ENCODE data around the gene LENG1.
"Not testable (repeated sequence)": the region's sequence is repeated elsewhere in the genome, so short reads cannot be mapped to it uniquely, and the experiment has no call there.

LENG1 gene

DNA sequence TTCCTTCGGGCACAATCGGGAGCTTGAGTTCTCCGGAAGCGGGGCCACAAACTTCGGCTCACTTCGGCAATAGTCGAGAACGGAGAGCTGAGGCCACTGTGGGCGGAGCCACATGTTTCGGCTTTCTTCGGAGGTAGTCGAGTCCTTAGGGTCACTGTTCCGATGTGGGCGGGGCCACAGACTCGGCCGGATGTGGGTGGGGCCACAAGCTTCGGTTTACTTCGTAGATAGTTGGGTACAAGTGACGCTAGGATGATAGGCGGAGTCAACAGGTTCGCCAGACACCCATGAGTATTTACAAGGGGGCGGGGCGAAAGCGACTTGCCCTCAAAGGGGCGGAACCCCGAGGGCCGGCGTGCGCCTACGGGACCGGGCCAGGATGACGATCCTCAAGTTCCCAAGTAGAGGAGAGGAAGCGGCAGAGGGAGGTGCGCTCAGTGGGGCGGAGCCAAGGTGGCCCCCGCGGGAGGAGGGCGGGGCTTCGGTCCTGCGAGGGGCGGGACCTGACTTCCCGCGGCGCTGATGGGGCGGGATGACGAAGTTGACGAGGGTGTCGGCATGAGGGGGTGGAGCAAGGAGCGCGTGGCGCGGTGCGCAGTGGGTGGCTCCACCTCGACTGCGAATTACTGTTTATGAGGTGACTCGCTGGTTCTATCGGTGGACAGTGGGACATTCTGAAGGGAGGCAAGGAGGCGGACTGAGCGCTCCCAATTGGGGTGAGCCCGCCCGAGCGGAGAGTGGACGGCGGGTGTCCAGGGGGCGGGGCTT is 30.4 kb upstream of the LENG1 start:
- DNase-seq (ENCODE audit: low read depth) = peak; percentile 100

DNA sequence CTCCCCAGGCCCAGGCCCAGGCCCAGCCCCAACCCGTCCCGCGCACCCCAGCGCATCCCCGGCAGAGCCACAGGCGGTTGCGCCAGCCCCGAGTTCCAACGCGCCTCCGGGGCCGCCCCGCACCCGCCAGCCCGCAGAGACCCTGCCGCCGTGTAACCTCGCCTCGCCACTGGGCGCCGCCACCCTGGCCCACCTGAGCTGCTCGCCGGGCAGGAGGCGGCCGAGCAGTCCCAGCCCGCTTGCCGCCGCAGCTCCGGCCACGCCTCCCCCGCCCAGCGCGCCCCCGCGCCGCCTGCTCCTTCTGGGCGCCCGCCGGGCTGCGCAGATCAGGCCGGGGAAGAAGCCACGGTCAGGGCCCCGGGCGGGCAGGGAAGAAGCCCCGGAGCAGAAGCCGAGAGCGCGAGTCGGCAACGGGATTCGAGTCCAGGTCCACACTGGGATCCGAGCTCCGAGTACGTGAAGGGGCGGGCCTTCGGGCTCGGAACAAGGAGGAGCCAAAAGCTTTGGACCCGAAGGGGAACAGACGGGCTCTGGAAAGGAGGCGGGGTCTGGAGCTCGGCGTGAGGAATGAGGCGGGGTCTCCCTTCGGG is 29.7 kb upstream of the LENG1 start, which contains the start of gene MBOAT7:
MBOAT7 (minus strand) TSS at position 436 of the 590 bp plus-strand sequence. CDS start 1,072 bp downstream, outside the sequence.
- DNase-seq (ENCODE audit: low read depth) = peak; percentile 32

DNA sequence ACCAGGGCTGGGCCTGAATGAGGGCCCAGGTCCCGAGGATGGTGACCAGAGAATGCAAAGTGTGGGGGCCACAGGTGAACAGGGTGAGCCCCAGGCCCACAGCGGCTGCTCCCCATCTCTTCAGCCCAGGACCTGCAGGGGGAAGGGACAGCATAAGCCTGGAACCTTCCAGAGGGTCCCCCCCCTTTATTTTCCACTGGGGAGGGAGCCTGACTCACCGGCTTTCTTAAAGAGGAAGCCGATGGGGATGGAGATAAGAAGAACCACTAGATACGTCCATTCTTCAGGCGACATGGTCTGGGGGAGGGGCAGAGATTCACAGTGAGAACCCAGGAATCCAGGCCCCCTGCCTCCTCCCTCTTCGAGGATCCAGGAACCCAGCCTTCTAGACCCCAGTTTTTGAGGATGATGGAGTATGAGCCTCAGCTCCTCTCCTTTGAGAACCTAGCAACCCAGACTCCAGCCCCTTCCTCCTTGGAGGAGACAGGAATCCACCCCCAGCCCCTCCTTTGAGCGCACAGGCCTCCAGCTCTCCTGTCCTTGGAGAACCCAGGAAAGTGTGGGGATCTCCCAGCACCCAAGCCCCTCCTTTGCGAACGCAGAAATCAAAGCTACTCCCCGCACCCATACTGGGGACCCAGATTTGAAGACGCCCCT is 28.8 kb upstream of the LENG1 start:
- DNase-seq (ENCODE audit: low read depth) = peak; percentile 44

DNA sequence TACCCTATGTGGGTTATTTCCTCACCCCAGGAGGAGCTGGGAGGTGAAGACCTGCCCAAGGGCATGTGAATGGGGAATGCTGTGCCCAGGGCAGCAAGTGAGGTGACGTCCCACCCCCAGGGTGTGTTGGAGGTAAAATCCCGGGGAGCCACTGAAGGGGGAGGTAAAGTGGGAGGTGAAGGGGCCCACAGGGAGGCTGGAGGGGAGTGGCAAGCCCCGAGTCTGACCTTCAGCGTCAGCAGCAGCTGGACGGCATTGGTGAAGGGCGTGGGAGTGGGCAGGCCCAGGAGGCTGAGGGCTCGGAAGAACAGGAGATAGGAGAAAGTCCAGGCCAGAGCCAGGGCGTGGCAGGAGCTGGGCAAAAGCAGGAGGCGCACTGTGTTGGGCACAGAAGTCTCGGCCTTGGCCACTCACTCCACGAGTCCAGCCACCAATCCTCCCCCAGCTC is 27.4 kb upstream of the LENG1 start:
- DNase-seq (ENCODE audit: low read depth) = no peak

DNA sequence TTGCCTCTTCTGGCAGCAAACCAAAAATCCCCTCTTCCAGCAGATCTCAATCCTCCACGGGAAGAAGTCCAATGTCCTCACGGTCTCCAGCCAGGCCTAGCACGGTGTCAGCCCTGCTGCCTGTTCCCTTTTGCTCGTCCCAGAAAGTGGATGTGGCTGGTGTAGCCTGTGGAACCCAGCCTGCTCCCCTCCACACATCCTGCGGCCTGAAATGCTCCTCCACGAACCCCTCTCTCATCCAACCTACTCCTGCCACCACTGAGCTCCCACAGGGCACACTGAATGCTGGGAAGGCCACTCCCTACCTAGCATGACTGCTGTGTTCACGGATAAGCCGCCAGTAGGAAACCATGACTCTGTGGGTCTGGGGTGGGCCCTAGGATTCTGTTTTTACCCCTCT is 26.8 kb upstream of the LENG1 start:
- no peak for DNase-seq (ENCODE audit: low read depth)

DNA sequence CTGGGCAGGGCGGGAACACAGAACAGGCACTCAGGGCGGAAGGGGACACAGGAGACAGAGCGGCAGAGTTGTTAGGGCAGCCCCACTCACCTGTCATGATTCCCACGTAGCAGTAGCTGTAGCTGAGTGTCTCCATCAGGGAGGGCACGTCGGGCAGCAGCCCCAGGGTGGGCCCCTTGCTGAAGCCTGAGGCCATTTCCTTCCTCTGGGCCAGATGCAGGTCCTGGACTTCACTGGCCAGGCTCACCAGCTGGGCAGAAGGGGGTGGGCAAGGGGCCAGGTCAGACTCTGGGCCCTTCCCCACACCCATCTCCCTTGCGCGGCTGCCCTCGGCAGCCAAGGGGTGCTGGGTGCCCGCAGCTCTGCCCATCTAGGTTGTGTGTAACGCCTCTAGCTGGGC is 23.9 kb upstream of the LENG1 start:
- DNase-seq (ENCODE audit: low read depth) = no peak

DNA sequence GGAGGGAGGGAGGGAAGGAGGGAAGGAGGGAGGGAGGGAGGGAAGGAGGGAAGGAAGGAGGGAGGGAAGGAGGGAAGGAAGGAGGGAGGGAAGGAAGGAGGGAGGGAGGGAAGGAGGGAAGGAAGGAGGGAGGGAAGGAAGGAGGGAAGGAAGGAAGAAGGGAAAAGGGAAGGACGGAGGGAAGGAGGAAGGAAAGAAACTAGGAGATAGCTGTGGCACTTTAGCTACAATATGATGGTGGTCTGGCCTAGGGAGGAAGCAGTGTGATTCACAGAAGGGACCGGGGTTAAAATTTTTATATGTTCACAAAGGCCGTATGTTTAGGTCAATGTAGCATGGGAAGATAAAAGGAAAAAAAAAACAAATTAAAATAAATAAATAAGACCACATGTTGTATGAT is 22.4 kb upstream of the LENG1 start:
- DNase-seq (ENCODE audit: low read depth) = not testable (repeated sequence)

DNA sequence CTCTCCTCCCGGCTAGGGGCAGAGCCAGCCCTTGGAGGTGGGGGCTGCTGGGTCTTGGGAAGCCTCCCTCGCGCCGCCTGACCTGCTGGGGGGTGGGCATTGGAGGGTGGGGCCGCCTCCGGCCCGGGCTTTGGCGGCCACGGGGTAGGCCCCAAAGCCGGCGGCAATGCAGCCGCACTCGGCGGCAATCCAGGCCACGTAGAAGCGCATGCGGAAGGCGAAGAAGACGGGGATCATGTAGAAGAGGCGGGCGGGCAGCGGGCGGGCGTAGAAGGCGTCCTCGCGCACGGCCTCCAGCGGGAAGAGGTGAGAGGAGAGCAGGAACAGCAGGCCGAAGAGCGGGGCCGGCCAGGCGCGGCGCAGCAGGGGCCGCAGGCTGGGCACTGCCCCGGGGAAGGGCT is 21.2 kb upstream of the LENG1 start:
- DNase-seq (ENCODE audit: low read depth) = no peak

DNA sequence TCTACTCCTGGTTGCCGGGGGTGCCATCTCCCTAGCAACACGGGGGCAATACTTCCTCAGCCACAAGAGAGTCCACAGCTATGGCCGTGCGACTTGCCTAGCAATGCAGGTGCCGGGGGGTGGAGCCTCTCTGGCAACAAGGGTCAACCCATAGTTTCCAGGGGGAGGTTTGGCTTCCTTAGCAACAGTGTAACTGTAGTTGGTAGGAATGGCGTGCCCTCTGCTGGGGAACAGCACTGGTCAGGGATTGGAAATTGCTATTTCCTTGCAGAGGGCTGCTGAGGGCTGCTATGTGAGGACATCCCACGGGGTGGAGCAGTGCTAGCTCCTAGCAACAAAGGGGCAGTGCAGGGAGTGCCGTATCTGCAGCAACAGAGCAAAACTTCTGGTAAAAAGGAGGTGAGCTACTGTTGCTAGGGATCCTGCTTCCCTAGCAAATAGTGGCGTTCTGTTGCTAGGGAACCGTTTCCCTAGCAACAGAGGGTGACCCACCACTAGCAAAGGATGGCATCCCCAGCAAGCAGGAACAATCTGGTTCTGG is 20.5 kb upstream of the LENG1 start:
- DNase-seq (ENCODE audit: low read depth) = no peak

DNA sequence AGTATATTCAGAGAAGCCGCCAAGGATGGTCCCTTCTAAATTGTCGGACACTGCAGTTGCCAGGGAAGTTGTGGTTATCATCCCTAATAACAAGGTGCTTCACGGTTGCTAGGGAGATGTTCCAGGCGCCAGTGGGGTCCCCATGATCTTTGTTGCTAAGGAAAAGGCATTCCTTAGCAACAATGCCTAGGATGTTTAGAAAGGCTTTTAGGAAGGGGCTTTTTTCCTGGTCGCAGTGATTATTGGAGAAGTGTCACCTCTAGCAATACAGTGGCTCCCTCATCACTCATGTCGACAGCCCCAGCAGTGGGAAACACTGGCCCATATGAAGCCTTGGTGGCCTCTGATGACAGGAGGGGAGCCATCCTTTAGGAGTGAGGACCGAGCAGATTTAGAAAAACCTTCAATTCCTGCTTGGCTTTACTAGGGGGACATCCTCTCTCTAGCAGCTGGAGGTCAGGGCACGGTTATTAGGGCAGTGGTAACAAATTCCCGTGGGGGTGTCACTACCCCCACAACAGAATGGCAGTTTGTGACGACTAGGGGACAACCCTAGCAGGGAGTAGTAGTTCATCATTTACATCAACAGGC is 19.8 kb upstream of the LENG1 start:
- DNase-seq (ENCODE audit: low read depth) = no peak

DNA sequence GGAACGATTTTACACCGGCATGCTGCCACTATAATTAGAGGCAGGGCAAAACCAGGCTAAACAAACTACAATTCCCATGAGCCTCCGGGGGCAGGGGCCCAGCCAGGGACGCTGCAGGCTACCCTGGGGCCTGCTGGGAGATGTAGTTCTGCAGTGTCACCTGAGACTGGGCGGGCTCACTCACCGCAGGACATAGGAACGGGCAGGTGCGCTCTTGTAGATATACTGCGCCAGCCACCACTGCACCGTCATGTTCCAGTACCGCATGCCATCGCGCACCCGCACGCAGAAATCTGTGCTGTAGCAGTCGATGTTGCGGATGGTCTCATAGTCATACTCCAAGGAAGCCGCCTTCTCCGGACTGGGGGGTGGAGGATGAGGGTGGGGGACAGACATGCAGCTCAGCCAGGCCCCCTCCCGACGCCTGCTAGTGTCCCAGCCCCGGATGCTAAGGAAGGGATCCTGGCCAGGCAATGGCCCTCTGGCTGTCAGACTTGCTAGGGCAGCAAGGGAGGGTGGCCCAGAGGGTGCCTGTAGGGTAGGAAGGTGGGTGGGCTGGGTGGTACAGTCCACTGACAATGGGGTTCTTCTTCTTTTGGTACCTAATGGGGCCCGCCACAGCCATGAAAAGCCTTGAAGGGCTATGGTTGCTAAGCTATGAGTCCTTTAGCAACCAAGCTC is 19.2 kb upstream of the LENG1 start:
- DNase-seq (ENCODE audit: low read depth) = no peak

DNA sequence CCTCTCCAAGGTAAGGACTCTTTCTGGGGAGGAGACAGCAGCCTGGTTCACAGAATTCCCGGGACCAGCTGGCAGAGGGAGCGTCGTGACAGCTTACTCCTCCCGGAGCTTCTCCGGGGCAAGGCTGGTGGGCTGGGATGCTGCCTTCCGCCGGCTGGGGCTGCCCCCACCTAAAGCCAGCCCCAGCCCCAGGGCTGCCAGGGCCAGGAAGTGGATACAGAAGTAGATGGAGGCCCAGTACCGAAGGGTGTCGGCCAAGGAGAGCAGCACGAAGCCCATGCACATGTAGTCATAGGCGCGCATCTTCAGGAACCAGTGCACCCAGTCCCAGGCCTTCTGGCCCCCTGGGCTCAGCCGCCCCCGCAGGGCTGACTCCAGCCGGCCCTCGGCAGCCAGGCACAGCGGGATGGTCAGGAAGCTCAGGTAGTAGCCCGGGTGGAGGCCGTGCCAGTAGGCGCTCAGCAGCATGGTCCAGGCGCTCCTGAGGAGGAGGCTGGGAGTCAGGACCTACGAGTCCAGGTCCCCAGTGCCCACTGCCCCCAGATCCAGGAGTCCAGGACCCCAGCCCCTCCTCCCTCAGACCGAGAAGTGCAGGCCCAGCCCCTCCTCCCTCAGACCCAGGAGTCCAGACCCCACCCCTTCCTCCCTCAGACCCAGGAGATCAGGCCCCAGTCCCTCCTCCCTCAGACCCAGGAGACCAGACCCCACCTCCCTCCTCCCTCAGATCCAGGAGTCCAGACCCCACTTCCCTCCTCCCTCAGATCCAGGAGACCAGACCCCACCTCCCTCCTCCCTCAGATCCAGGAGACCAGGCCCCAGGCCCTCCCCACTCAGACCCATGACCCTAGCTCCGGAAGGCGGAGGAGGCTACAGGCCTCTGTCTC is 14.7 kb upstream of the LENG1 start:
- no peak for DNase-seq (ENCODE audit: low read depth)

DNA sequence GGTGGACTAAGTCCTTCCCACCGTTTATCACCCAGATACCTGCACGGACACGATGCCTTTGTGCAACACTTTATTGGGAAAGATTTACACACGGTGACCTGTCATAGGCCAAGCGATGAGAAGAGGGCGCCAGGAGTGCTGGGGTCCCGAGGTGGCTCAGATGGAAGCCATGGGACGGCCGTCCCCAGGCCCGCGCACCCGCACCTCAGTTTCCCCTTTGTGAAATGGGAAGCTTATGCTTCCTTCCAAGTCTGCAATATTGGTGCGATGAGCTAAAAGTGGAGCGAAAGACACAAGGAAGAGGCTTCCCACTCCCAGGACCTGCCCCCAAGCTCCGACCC is 13.8 kb upstream of the LENG1 start:
- DNase-seq (ENCODE audit: low read depth) = no peak

DNA sequence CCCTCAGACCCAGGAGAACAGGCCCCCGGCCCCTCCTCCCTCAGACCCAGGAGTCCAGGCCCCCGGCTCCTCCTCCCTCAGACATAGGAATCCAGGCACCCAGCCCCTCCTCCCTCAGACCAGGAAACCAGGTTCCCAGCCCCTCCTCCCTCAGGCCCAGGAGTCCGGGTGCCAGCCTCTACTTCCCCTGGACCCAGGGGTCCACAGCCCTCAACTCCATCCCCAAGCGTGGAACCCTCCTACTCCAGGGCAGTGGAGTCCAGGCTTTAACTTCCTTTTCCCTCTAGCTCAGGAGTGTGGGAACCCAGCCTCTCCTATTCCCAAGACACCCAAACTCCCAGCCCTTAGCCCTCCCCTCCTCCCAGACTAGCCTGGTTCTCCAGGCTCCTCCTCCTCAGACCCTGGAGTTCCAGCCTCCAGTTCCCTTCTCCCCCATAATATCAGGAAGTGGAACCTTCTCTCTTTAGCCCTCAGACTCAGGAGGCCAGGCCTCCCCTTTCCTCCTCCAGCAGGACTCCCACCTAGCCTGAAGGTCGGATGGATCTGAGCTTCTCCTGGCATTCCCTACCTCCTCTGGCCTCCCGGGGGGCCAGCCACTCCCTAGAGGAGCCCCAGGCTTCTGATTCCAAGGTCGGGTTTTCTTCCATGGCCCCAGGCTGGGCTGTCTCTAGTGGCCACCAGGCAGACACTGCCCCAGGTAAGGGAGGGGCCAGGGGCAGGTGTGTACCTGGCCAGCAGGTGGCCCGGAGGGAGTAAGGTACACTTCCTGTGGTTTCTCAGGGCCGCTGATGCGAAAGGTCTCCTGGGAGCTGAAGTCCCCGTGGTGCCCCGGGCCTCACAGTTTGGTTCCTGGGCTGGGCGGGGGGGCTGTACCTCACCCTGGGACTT is 13.2 kb upstream of the LENG1 start, which contains the start of gene TMC4:
TMC4 (minus strand) TSS at position 690 of the 888 bp plus-strand sequence; CDS start at position 647, 43 bp downstream.
- DNase-seq (ENCODE audit: low read depth) = no peak

DNA sequence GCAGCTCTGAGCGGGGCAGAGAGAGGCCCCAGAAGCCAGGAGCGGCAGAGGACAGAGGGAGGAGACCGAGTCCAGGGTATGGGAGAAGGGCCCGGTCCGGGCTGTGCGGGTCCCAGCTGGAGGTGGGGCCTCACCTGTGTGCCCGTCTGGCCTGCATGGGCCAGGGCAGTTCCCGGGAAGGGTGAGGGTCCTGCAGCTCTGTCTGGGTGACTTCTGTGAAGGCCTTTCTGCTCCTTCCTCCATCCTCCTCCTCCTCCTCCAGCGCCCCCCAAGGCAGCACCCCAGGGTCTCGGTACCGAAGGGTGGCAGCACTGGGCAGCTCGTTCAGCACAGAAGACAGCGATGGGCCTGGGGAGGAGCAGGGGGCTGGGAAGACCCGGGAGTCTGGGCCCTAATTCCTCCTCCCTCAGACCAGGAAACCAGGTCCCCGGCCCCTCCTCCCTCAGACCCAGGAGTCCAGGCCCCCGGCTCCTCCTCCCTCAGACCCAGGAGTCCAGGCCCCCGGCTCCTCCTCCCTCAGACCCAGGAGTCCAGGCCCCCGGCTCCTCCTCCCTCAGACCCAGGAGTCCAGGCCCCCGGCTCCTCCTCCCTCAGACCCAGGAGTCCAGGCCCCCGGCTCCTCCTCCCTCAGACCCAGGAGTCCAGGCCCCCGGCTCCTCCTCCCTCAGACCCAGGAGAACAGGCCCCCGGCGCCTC is 12.4 kb upstream of the LENG1 start:
- not testable (repeated sequence) for DNase-seq (ENCODE audit: low read depth)

DNA sequence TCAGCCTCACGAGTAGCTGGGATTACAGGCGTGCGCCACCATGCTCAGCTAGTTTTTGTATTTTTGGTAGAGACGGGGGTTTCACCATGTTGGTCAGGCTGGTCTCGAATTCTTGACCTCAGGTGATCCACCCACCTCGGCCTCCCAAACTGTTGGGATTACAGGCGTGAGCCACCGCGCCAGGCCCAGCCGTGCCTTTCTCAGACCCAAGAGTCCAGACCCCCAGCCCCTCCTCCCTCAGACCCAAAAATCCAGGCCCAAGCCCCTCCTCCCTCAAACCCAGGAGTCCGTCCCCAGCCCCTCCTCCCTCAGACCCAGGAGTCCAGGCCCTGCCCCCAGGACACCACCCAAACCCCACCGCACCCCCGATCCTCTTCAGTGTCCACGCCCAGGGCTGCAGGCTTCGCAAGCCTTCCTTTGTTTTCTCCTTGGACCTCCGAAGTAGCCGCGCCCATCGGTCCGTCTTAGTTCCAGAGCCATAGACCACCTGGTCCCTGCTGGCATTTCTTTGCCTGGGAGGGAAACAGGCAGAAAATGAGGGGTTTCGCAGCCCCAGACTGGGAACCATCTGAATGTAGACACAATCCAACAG is 9.7 kb upstream of the LENG1 start:
- DNase-seq (ENCODE audit: low read depth) = no peak

DNA sequence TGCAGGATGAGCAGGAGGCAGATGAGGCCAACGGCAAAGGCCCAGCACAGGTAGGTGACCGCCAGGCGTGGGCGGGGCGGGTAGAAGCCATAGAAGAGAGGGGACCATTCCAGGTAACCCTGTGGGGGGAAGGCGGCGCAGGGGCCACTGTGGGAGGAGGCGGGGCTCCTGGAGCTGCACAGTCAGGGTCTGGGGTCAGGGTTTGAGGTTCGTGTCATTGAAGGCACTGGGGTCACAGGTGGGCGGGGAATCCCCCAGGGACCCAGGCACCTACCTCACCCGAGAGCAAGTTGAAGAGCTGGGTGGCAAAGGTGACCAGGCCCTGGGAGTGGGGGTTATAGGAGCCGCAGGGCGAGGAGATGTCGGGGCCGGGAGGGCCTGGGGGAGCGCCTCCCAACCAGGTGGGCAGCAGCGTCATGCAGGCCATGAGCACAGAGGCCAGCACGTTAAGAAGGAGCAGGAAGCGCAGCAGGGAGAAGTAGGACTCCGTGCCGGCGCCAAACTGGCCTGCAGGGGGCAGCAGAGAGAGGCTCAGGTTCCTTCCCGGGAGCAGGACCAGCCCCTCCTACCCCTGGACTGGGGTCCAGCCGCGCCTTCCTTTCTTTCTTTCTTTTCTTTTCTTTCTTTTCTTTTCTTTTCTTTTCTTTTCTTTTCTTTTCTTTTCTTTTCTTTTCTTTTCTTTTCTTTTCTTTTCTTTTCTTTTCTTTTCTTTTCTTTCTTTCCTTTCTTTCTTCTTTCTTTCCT is 8.8 kb upstream of the LENG1 start:
- DNase-seq (ENCODE audit: low read depth) = peak; percentile 82

DNA sequence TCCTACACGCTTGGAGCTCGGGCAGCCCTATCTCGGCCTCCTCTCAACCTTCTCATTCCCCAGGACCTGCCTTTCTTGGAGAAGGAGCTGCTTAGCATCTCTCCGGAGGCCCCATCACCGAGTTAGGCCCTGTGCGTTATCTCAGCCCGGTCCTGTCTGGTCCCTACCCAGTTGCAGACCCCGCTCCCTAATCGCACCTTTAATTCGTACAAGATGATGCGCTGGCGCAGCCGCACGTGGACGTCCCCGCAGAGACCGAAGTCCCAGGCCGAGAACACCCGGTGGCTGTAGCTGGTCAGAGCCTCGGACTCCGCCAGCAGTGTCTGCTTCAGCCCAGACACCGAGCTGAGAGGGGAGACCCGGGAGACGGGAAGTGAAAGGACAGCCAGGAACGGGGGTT is 5.7 kb upstream of the LENG1 start:
- no peak for DNase-seq (ENCODE audit: low read depth)
